Aorta (tissue), 5 donors: ENCODE results near the gene TRABD2B. TPM values are rescaled to one million over a fixed set of nuclear protein-coding genes. Genes with fewer than 3 reads are reported as not detected.

ENCODE experiments used
- ATAC-seq: fragments of 200-7000 bp; cut with Tn5 transposase; one replicate; pipeline ENCODE4 v1.9.1; 2022; ENCODE audit warnings: moderate library complexity; ENCODE audit not compliant: low FRiP score
- DNase-seq, 2 donors: peaks; one replicate each; pipeline ENCODE4 v3.0.0-alpha.2; 2020
- H3K27ac ChIP-seq, 2 donors: one replicate each; pipeline ENCODE4 v1.5.1; 2013; ENCODE audit warnings: low read length in 2 of 2, mild to moderate bottlenecking in 2 of 2, moderate library complexity in 2 of 2, control low read depth in 1 of 2, inconsistent platforms in 1 of 2, low read depth in 1 of 2
- H3K27me3 ChIP-seq, 2 donors: one replicate each; pipeline ENCODE4 v1.6.1; 2013; ENCODE audit warnings: control low read depth in 1 of 2, low read length in 1 of 2, mild to moderate bottlenecking in 1 of 2, moderate library complexity in 1 of 2; ENCODE audit not compliant: insufficient read depth in 2 of 2, control insufficient read depth in 1 of 2
- H3K36me3 ChIP-seq, 2 donors: one replicate each; pipeline ENCODE4 v1.6.1; 2013; ENCODE audit warnings: control low read depth in 1 of 2, low read length in 1 of 2, mild to moderate bottlenecking in 1 of 2; ENCODE audit not compliant: insufficient read depth in 2 of 2, control insufficient read depth in 1 of 2
- H3K4me1 ChIP-seq, 2 donors: one replicate each; pipeline ENCODE4 v1.6.1; 2013; ENCODE audit warnings: low read length in 2 of 2, control low read depth in 1 of 2, mild to moderate bottlenecking in 1 of 2, moderate library complexity in 1 of 2; ENCODE audit not compliant: insufficient read depth in 2 of 2, control insufficient read depth in 1 of 2
- H3K4me3 ChIP-seq, 2 donors: one replicate each; pipeline ENCODE4 v1.5.1; 2013; ENCODE audit warnings: low read length in 2 of 2, control low read depth in 1 of 2, mild to moderate bottlenecking in 1 of 2
- H3K9me3 ChIP-seq: one replicate; pipeline ENCODE4 v1.6.1; 2013; ENCODE audit warnings: mild to moderate bottlenecking, low read length; ENCODE audit not compliant: control insufficient read depth
- WGBS, 2 donors: extraction: QIAGEN DNeasy Blood & Tissue Kit; methylation state at CpG; one replicate each; pipeline ENCODE4 v1.1.7; 2013; 5-methylcytosine and 5-hydroxymethylcytosine counted together
- intact Hi-C, 2 donors: fragments of 100-400 bp; cut with DNase I; formaldehyde crosslinking; loops; one replicate each; pipeline versions ENCODE4 v1.14.2 to v1.15.0; 2022
- polyA plus RNA-seq, 2 donors: library from polyadenylated mRNA; stranded (reverse); fragments of 200-250 nt; gene quantifications; one replicate each; pipeline ENCODE4 v1.2.3, GENCODE V29; 2013
- total RNA-seq, 2 donors: library from RNA; stranded (reverse); fragmentation: NEBNext Ultra II Directional; extraction: Animal tissue kit (Norgen Biotek cat#: 25700); gene quantifications; one replicate each; pipeline ENCODE4 v1.2.1, GENCODE V29; 2021
- donor health status: healthy with polysubstance abuse.
- donor health status: Bipolar disorder and iron deficiency.
- donor health status: DM: no; HTN: no; CAD: no.
- donor health status: DM: no; HTN: no; CAD: no.
- donor health status: DM: yes; HTN: yes; CAD: no.

TRABD2B gene
- total and polyA plus RNA-seq, 4 donors = 6.0 to 13.3 (median 8.5) TPM

DNA sequence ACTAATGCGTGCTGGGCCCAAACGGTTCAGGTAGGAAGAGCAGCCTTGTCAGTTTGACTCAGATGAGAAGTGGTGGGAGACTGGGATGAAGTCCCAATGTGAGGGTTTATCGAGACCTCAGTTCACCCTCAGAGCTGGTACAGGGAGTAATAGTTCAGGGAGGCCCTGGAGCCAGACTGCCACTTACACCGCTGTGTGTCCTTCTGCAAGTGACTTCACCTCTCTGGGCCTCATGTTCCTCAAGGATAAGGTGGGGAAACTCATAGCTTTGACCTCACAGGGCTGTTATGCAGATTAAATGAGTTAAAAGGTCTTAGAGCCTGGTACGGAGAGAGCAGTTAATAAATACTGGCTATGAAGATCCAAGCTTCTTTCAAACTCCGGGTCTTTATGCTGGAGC is 219.9 kb downstream of the TRABD2B start:
- no peak overlapping the region for H3K27ac ChIP-seq
- H3K4me1 ChIP-seq = peaks cover 0 to 2% of the 10 kb centered on the region in 2 donors
- no peak for ATAC-seq
- no peaks in the 10 kb centered on the region for H3K27me3 ChIP-seq
- peaks cover 0 to 2% of the 10 kb centered on the region in 2 donors for H3K36me3 ChIP-seq
- intact Hi-C loops = no loop called here
- no peaks in the 10 kb centered on the region for H3K9me3 ChIP-seq
- WGBS, 2 donors = 93% methylated on average over 6 of the region's 6 CpGs
- no peak for DNase-seq
- H3K4me3 ChIP-seq = no peak overlapping the region

DNA sequence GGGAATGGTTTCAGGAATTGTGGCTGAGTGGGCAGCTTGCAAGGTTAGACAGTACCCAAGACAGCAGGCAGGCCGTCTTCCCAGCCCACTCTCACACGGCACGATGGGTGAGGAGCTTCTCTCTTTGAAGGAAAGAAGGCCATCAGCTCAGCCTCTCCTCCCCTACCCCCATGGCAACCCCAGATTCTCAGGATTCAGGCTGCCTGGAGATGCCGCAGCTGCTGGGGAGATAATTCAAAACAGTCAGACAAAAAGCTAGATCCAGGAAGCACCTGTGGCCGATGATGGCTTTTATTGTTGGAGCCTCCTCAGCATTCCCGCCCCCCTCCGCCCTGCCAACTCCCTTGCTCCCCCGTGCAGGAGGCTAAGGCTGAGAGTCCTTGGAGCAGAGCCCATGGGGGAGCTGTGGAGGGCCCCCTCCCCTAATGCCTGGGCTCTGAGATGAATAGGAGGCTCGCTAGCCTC is 220.5 kb downstream of the TRABD2B start:
- peaks cover 0 to 2% of the 10 kb centered on the region in 2 donors for H3K36me3 ChIP-seq
- 93 to 95% methylated on average over 9 of the region's 9 CpGs for WGBS, 2 donors
- H3K9me3 ChIP-seq = no peaks in the 10 kb centered on the region
- intact Hi-C loops = no loop called here
- ATAC-seq = no peak
- no peak for DNase-seq
- H3K4me1 ChIP-seq = no peaks in the 10 kb centered on the region
- no peaks in the 10 kb centered on the region for H3K27me3 ChIP-seq
- H3K27ac ChIP-seq = no peak overlapping the region
- no peak overlapping the region for H3K4me3 ChIP-seq

DNA sequence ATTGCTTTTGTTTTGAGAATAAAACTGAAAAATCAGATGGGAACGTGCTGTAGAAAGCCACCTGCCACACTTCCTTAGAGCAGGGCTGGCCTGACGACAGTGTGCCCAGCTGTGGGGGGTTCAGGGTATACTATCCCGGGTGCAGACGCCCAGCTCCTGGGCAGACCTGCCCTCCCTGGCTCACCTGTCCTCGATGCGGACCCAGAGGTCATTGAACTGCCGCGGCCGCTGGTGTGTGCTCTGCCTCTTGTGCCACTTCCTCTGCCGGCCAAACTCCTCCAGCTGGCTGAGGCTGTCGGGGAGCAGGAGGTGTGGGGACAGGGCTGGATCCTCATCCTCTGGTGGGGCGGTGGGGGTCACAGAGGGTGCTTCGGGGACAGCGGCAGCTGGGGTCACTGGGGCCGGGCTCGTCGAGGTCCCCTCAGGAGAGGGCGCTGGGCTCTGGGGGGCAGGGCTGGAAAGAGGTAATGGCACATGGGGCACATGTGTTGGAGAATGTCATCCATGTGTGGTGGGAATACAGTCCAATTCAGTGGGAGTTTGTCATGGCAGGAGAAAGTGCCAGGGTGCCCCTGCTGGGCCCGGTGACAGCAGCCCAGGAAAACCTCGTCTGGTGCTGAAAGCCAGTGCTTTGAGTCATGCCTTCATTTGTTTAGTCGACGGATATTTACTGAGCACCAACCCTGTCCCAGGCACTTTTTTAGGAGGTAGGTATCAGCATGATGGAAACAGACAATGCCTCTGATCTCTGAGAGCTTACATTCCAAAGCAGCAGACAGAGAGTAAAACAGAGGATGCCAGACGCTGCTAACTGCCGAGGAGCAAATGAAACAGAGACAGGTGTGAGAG is 222.0 kb downstream of the TRABD2B start:
- 85 to 86% methylated on average over 24 of the region's 24 CpGs for WGBS, 2 donors
- Histone ChIP-seq H3K9me3 (no peaks in the 10 kb centered on the region), H3K4me1 (no peaks in the 10 kb centered on the region), H3K4me3 (no peak overlapping the region), H3K27me3 (no peaks in the 10 kb centered on the region), H3K36me3 (peaks cover 0 to 2% of the 10 kb centered on the region in 2 donors), H3K27ac (no peak overlapping the region)
- ATAC-seq (no peak), DNase-seq (no peak)
- intact Hi-C loops = no loop called here

DNA sequence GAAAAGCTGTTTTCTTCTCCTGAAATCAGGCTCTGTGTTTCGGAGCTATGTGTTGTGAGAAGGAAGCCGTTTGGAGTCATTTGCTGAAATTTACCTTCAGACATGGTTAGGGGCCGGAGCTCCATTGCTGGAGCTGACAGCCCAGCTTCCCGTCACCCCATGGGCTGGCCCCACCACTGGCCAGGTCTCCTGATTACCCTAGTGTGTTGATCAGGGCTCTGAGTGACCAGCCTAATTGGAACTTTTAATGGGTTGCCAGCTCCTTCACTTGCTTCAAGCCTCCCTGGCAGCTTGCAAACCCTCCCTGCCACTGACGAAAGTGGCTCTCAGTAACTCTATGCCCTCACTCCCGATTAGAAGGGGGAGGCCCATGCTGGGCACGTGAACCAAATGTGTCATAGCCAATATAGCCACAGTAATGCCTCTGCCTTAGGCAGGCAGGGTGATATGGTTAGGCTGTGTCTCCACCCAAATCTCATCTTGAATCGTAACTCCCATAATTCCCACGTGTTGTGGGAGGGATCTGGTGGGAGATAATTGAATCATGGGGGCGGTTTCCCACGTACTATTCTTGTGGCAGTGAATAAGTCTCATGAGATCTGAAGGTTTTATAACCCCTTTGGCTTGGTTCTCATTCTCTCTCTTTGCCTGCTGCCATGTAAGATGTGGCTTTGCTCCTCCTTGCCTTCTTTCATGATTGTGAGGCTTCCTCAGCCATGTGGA is 224.1 kb downstream of the TRABD2B start:
- no peaks in the 10 kb centered on the region for H3K4me1 ChIP-seq
- ATAC-seq (no peak), DNase-seq (no peak)
- no peaks in the 10 kb centered on the region for H3K9me3 ChIP-seq
- no peak overlapping the region for H3K4me3 ChIP-seq
- peaks cover 0 to 2% of the 10 kb centered on the region in 2 donors for H3K36me3 ChIP-seq
- no peaks in the 10 kb centered on the region for H3K27me3 ChIP-seq
- intact Hi-C loops = no loop called here
- H3K27ac ChIP-seq = no peak overlapping the region
- whole genome bisulfite sequencing, 2 donors = 73 to 77% methylated on average over 11 of the region's 11 CpGs

DNA sequence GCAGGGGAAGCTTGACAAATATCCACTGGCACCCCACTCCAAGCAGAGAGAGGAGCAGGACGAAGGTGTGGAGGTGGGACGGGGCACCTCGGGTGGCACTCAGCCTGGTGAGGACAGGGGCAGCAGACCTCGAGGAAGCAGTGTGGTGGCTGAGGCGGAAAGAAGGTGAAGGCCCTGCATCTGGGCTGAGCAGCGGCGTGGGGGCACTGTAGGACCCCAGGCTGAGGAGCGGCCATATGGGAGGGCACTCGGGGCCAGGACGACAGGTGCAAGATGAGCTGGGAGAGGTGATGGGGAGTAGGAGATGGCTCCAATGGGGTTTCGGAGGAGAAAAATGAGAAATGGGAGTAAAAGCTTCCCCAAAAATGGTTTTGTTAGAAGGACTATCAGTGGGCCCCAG is 224.9 kb downstream of the TRABD2B start:
- Histone ChIP-seq H3K27ac (no peak overlapping the region), H3K4me1 (no peaks in the 10 kb centered on the region), H3K9me3 (no peaks in the 10 kb centered on the region), H3K4me3 (no peak overlapping the region), H3K36me3 (peaks cover 0 to 2% of the 10 kb centered on the region in 2 donors), H3K27me3 (no peaks in the 10 kb centered on the region)
- ATAC-seq (no peak), DNase-seq (no peak)
- 95 to 98% methylated on average over 11 of the region's 11 CpGs for WGBS, 2 donors
- intact Hi-C loops = no loop called here

DNA sequence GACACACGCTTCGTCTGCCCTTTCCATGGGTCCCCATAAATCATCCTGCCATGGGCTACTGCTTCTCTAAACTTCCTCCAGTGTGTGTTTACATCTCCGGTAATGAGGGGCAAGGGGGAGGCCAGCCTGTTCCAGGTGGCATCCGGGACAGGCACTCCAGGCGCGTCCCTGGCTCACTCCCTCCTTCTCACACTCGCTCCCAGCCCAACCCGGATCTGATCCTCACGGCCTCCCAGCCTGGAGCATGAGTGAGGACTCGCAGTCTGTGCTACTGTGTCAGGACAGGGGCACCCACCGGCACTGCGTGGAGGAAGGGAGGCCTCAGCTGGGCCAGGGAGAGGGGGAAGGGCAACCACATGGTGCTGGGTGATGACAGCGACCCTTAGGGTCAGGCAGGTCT is 225.4 kb downstream of the TRABD2B start:
- Histone ChIP-seq H3K4me3 (no peak overlapping the region), H3K9me3 (no peaks in the 10 kb centered on the region), H3K27ac (no peak overlapping the region), H3K27me3 (no peaks in the 10 kb centered on the region), H3K4me1 (no peaks in the 10 kb centered on the region), H3K36me3 (peaks cover 0 to 2% of the 10 kb centered on the region in 2 donors)
- DNase-seq = no peak
- 86 to 88% methylated on average over 13 of the region's 13 CpGs for WGBS, 2 donors
- intact Hi-C loops = no loop called here
- ATAC-seq = no peak

DNA sequence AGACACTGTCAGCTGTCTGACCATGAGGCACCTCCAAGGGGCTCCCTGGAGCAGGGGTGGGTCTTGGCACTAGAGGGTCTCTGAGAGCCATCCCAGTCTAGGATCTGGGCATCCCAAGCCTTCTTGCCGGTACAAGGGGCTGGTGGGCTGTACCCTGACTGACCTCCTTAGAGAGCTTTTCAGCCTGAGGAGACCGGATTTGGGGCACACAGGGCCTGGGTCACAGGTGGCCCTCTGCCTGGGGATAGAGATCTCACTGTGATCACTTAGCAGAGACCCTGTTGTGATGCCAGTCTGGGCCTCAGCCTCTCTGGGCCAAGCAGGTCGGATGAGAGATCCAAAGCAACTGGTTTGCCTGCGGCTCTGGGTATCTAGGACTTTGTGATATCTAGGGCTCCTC is 227.2 kb downstream of the TRABD2B start:
- intact Hi-C loops = no loop called here
- DNase-seq (peak in 1 of 2 donors; percentile 59), ATAC-seq (no peak)
- Histone ChIP-seq H3K9me3 (no peaks in the 10 kb centered on the region), H3K36me3 (no peaks in the 10 kb centered on the region), H3K4me3 (no peak overlapping the region), H3K27me3 (no peaks in the 10 kb centered on the region), H3K4me1 (no peaks in the 10 kb centered on the region), H3K27ac (no peak overlapping the region)
- 83 to 92% methylated on average over 3 to 4 of the region's 4 CpGs for WGBS, 2 donors

DNA sequence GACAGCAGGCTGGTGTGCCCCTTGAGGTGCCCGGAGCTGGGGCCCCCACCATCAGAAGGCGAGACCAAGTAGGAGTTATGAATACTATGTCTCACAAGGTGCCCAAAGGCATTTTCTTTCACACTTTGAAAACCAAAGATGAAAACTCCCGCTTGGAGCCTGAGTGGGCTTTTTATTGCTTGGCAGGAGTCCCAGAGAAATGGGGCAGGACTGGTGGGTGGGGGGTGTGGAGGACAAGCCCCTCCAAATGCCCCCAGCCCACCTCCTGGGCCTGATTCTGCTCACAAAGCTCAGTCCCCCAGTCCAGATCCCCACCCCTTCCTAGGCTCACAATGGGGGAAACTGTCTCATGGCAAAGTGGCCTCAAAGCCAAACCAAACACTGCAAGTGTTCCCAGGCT is 227.9 kb downstream of the TRABD2B start:
- no peak for ATAC-seq
- no peaks in the 10 kb centered on the region for H3K9me3 ChIP-seq
- no peak overlapping the region for H3K4me3 ChIP-seq
- intact Hi-C loops = no loop called here
- DNase-seq = no peak
- H3K27ac ChIP-seq = no peak overlapping the region
- H3K4me1 ChIP-seq = peaks cover 0 to 2% of the 10 kb centered on the region in 2 donors
- H3K27me3 ChIP-seq = no peaks in the 10 kb centered on the region
- WGBS, 2 donors = 29 to 37% methylated on average over 3 of the region's 3 CpGs
- no peaks in the 10 kb centered on the region for H3K36me3 ChIP-seq

DNA sequence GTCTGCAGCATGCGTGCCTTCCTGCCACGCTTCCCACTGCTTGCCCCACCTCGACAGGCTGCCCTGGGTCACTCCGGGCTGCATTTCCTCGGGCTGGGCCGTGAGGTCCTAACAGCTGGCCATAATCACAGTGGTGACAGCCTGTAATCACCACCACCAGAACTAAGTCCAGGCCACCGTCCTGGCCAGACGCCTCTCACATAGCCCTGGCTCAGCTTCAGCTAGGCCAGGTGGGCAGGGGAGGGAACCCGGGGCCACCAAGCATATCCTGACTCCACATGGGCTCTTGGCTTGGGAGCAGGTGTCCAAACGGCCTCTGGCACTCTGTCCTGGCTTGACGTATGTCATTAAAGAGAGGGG is 229.5 kb downstream of the TRABD2B start:
- H3K27ac ChIP-seq = no peak overlapping the region
- H3K9me3 ChIP-seq = no peaks in the 10 kb centered on the region
- ATAC-seq = no peak
- H3K4me1 ChIP-seq = peaks cover 0 to 4% of the 10 kb centered on the region in 2 donors
- WGBS, 2 donors = 36 to 47% methylated on average over 11 of the region's 11 CpGs
- no peaks in the 10 kb centered on the region for H3K36me3 ChIP-seq
- peak in 1 of 2 donors; percentile 53 for DNase-seq
- H3K4me3 ChIP-seq = no peak overlapping the region
- intact Hi-C loops = no loop called here
- H3K27me3 ChIP-seq = no peaks in the 10 kb centered on the region
